GM12892 (cell line): Measurements from ENCODE around the gene DOCK2.

Experiments used
- POLR2A ChIP-seq: IDR thresholded peaks from 2 replicates; pipeline ENCODE4 v1.6.1; 2011; ENCODE audit warnings: low read depth, low read length, control low read depth
- POLR2AphosphoS5 ChIP-seq: IDR thresholded peaks from 2 replicates; pipeline ENCODE4 v1.6.1; 2011; ENCODE audit warnings: low read depth, low read length, control low read depth
- TAF1 ChIP-seq: IDR thresholded peaks from 2 replicates; pipeline ENCODE4 v1.6.1; 2011; ENCODE audit warnings: low read depth, mild to moderate bottlenecking, control low read depth, low read length, borderline replicate concordance

DNA sequence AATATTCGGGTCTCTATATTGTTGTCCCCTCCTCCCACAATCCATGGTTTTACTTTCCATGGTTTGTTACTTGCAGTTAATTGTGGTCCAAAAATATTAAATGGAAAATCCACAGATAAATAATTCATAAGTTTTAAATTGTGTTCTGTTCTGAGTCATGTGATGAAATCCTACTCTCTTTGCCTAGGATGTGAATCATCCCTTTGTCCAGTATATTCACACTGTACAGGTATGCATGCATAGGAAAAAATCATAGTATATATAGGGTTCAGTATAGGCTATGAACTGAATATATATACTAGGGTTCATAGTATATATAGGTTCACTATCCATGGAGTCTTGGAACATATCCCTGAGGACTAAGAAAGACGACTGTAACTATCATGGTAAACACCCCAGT, 323.6 kb downstream of the DOCK2 start:
- TF ChIP-seq TAF1 (no peak), POLR2A (no peak), POLR2AphosphoS5 (no peak)
